SIG-M5 treated with dmso at 0.1 percent for 504 hours (cell line): ENCODE data around the gene GABRR2.
A peak's percentile ranks its signal among the peaks of the same experiment; 100 is the strongest.
"Not testable (repeated sequence)": the region's sequence is repeated elsewhere in the genome, so short reads cannot be mapped to it uniquely, and the experiment has no call there.

Experiments
- DNase-seq: peaks from one replicate; lab custom pipeline; 2025; ENCODE audit not compliant: unreplicated experiment; lab: John Stamatoyannopoulos, UW

The GABRR2 gene

DNA sequence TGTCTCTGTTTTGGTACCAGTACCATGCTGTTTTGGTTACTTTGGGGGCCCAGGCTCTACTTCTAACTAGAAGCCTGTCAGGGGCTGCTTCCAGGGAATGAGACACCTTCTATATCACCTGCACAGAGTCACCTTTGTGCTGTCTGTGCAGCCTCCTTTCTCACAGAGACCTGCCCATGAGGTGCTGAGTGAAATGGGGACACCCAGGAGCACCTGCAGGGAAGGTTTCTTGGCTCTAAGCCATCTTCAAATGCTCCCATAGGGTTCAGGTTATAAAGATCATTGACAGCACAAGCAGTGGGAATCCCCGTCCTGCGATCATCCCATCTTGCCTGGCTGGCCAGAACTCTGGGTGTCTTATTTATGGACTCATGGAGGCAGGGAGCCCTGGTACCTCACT is 19.1 kb downstream of the GABRR2 start:
- DNase-seq, result no peak

DNA sequence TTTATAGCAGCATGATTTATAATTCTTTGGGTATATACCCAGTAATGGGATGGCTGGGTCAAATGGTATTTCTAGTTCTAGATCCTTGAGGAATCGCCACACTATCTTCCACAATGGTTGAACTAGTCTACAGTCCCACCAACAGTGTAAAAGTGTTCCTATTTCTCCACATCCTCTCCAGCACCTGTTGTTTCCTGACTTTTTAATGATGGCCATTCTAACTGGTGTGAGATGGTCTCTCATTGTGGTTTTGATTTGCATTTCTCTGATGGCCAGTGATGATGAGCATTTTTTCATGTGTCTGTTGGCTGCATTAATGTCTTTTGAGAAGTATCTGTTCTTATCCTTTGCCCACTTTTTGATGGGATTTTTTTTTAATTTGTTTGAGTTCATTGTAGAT is 20.0 kb downstream of the GABRR2 start:
- DNase-seq, result not testable (repeated sequence)

DNA sequence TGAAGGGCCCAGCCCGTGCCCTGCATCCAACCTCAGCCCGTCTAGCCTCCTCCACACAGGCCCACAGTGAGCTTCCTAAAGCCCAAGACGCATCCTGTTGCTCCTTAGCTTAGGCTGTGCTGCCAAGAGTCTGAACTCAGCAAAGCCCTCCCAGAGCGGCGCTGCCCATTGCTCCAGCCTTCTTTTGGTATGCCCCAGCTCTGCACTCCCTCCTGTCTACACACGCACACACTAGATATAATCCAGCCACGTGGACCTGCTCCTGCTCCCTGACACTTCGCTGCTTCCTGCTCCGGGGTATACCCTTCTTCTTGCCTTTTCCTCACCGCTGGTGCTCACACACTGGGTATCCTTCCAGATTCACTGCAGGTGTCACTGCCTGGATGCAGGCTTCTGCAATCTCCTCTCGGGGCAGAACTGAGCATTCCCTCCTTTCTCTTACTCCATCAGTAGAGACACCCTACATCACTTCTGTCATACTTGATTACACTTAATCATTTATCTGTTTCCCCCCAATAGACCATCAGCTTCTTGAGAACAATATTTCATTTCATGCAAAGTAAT is 23.8 kb downstream of the GABRR2 start:
- DNase-seq, result no peak

DNA sequence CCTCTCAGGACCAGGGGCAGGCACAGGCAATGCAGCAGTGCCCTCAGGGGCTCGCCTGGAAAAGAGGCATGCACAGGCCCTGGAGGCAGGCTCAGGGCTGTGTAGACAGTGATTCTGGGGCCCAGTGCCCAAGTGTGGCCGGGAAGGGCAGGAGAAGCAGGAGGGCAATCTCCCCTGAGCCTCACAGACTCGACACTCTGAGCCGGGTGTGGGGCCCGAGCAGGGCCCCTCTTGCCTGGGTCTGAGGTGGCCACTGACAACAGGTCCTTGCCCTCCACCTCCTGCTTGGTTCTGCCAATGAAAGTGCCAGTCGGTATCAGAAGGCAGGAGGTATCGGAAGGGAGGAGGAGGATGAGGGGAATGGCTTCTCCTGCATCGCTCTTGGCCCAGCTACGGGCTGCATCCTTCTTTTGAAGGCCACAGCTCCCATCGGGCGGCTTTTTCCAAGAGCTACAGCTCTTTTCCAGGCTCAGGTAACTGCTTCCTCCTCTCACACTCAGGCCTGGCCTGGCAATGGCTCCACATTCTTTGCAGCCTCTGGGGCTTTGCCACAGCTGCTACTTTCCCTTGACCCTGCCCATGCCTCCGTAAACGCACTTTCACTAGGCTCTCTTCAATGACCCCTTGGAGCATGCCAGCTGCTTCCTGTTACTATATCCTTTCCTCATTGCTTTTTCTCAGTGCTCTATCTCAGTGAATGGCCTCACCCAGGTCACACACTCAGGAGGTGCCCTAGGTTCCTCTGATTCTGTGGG is 24.5 kb downstream of the GABRR2 start:
- no peak for DNase-seq

DNA sequence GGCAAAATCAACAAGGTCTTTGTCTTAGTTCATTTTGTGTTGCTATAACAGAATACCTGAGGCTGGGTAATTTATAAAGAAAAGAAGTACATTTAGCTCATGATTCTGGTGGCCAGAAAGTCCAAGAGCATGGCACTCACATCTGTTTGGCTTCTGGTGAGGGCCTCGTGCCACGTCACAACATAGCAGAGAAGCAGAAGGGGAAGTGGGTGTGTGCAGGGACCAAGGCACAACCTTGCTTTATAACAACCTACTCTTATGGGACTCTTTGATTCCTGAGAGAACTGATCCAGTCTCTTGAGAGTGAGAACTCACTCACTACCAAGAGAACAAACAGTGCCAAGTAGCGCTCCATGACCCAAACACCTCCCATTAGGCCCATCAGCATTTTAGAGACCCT is 25.4 kb downstream of the GABRR2 start:
- no peak for DNase-seq

DNA sequence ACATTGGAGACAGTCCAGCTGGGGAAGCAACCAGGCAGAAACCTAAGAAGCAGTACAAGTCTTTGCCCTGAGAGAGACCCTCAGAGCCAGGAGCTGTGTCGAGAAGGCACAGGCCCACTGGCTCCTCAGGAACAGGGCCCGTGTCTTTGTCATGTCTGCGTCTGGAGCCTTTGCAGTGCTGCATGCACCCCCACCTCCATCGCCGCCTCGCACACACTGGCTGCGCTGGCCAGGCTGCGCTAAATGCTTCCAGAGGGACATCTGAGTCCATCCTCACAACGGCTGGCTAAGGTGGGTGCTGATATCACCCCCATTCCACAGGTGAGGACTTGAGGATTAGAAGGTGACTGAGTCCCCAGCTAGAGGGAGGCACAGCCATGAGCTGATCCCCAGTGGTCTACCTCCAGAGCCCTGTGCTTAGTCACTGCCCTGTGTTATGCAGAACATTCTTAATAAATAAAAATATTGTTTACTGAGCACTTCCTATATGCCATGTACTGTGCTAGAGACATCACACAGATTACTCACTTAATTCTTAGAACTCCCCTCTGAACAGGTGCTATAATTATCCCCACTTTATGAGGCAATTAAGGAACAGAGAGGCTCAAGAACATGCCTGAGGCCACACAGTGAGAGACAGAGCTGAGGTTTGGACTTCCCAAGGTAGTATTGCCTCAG is 27.6 kb downstream of the GABRR2 start:
- no peak for DNase-seq

DNA sequence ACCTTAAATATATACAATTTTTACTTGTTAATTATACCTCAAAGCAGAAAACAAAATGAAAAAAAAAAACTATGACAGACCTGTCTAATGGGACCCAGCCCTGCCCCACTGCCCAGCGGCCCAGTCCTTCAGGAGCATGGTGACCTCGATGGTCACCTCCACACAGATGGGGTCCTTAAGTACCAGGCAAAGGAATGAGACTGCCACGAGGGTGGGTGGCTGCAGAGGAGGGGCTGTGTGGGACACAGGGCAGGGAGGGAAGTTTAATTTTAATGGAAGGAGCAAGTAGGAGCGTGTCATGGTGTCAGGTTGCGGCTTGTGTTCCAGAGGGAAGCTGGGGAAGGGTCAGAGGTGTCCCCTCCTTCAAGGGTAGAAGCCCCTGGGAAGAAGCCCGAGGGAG is 28.6 kb downstream of the GABRR2 start:
- DNase-seq, result no peak

DNA sequence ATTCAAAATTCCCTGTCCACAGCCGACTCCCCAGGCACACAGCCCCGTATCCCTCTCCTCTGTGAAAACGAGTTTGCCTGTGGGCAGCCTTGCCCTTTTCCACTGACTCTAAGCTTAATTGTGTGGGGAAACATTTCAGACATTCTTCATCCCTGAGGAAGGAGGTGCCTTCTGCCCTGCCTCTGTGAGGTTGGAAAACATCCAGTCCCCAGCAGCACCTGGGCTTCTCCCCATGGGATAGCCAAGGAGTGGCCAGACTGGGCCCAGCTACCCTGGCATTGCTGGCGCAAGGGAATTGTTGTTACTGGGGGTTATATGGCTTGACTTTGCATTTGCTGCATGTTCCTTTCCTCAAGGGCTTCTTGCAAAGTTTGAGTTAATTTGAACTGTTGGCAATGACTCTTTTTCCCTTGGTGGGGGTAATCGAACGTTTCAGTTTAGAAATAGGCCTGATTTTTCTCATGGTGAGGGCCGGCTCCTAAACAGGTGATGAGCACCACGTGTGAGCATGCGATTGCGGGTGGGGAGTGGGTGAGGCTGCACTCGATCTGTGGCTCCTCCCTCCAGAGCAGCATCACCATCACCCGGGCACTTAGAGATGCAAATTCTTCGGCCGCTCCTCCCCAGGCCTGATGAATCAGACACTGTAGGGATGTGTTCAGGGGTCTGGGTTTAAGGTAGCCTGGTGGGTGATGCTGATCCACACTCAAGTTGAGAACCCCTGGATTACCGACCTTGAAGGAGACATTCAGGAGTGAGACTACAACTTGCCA is 29.9 kb downstream of the GABRR2 start:
- DNase-seq, result no peak

DNA sequence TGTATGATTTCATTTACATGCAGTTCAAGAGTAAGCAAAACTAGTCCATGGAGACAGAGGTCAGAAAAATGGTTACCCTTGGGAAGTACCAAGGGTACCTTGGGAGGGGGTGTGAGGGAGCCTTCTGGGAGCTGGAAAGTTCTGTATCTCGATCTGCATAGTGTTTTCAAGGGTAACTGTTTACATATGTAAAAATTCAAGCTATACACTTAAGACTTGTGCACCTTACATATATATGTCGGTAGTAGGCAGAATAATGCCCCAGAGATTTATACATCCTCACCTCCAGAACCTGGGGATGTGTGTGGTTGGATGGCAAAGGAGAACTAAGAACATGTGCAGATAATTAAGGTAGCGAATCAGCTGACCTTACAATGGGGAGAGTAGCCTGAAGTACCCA is 31.0 kb downstream of the GABRR2 start:
- DNase-seq, result no peak

DNA sequence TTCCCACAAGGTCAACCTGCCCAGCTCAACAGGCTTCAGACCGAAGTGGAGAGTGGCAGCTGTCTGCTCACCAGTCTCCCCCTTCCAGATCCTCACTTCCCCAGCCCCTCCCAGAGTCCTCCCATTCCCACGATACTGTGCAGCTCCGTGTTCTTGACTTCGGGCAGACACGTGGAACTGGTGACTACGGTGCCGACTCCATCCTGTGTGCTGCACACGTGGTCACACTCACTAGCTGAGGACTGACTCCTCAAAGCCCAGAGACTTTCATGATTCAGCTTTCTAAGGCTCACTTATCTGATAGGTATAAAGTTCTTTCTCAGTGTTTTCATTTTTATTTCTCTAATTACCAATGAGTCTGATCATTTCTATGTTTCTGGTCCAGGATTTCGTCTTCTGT is 32.4 kb downstream of the GABRR2 start:
- DNase-seq, result no peak

DNA sequence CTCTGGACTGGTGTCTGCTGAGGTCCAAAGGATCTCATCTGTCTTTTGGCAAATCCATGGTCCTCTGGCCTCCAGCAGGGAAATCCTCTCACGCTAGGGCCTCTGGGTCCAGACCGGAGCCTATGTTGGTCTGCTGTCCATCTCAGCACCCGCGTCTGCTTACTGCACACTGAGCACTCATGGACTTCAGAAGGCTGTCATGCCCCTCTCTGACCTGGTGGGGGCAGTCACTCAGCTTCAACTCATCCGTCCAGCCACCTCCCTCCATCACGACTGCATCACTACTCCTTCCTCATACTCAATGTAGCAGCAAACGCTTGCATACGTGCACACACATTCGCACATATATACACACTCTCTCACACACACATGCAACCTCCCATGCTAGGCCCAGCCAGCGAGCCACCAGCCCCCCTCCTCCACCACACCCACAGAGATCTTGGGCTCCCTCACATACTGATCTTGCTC is 33.3 kb downstream of the GABRR2 start:
- peak; percentile 76 for DNase-seq

DNA sequence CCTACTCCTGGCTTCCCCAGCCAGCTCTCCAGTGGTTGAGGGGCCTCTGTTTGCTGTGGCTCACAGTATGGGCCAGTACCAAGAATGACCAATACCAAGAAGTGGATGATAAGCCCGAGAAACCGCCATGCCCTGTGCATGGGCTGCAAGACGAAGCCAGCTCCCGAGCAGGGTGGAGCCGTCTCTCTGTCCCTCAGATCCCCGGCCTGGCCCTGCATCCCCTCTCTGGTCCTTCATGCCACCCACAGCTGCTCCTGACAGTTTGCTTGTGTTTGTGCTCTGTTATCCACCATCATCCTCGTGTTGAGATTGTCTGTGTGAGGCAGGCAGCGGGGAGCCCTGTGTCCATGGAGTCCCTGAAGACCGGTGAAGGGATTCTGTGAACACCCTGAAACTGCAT is 36.1 kb downstream of the GABRR2 start:
- DNase-seq, result no peak

DNA sequence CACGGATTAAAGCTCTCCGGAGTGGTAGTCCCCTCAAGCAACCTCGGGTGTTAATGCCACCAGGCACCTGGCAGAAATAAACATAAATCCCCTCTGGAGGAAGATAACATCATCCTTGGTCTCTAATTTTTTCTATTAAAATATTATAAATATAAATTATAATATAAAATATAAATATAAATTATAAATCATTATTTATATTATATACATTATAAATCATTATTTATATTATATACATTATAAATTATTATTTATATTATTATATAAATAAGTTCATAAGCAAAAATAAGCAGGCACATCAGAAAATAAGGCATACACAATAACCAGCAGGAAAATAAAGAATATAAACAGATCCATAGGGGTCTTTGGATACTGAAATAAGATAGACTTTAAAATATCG is 39.2 kb downstream of the GABRR2 start:
- no peak for DNase-seq

DNA sequence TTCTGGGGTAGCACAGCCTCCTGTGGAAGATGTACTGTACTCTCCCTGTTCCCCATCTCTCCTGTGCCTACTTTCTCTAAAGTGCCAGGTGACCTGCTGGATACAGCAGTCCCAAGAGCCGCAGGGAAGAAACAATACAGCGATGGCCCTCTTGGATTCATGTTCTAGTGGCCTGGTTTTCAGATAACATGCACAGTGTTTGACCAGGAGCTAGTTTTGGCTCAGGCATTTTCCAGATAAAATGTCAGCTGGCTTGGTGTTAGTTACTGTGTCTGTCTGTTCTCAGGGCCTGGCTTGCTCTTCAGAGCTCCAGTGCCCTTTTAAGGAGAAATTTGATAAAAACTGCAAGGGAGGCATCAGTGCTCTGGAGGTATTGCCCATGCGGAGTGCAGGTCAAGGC is 41.3 kb downstream of the GABRR2 start:
- DNase-seq, result no peak

DNA sequence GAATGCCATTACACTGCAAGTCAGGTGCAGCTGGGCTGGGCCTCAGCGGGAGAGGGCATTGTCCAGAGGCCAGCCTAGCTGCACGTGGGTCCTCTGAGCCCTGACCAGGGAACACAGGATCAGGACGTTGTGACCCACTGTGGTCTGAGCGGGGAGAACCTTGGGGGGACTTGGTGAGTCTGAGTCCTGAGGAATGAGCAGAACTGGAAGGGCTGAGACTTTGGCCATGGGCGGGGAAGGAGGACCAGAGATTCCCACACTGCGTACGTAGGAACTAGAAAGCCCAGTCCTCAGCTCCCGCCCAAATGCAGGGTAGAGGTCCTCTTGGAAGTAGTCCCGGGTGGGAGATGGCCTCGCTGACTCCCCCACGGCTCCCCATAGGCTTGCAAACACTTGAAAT is 42.5 kb downstream of the GABRR2 start:
- no peak for DNase-seq

DNA sequence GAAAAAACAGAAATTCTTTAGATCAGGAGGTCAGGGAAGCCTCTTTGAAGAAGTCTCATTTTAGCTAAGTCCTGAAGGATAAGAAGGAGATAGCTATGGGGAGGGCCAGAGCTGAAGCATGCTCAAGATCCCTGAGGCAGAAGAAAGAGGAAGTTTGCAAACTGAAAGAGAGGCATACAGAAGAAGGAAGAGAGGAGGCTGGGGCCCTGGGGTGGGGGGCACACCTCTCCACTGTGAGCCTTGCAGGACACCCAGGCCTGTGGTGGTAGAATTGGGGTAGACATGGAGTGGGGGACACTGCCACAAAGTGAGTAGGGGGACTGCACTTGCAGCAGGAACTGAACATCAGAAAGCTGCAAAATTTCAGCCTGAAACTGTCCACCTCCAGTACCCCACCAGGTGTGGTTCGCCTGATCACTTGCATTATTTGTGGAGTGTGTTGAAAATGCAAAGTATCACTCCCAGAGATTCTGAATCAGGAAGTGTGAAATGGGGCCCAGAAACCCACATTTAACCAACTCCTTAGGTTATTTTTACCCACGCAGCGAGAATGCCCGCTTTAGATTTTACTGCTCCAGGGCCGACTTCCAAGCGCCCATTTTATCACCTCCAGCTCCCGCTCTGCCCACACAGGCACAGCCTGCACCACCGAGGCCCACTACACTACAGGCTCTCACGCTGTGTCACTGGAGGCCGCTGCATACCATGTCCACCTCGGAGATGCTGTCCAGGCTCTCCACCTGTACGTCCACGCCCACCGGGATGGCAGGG is 44.0 kb downstream of the GABRR2 start:
- peak; percentile 79 for DNase-seq

DNA sequence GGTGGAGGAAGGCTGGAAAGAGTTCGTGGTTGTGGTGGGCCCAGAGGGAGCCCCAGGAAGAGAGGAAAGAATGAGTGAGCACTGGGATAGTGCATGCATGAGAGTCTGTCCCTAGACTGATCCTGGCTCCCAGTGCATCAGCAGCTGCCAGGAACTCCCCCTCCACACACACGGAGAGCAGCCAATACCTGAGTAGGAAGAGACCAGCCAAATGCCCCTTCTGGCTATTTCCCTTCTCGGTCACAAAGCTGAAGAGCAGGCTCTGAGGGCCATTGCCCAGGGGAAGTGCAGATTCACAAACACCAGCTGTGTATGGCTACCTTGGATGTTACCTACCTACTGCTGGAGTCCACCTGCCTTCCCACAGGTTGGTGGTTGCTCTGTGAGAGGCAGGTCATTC is 45.1 kb downstream of the GABRR2 start:
- no peak for DNase-seq

DNA sequence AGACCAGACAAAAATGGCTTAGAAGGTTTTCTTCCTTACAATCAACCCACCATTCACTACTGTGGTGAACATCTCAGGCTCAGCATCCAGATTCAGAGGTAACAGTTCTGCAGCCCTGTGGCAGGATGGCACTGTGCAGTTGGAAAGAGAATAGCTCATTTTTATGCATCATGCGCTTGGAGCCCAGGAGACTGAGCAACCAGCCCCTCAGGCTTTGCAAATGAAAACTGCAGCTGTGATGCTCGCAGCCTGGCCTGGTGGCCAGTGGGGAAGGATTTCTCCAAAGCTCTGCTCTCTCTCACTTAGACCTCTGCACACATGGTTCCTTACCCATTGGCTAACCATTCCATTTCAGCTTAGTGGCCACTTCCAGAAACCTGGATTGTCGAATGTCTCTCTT is 45.8 kb downstream of the GABRR2 start:
- DNase-seq, result no peak

DNA sequence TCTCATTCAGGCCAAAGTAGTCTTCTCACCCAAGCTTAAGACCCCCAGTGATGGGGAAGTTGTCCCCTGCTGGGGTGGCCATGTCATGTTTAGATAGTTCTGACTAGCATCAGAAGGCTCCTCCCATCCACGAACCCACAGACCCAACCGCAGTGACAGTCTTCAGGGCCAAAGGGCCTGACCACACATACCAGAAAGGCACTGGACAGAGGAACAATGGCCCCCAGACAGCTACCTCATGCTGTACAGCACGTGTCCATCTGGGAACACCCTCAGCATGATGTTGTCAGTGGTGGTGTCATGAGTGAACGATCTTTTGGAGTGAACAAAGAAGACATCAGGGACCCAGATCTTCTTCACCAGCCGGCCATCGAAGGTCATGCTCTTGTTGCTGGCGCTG is 46.3 kb downstream of the GABRR2 start:
- DNase-seq, result no peak

DNA sequence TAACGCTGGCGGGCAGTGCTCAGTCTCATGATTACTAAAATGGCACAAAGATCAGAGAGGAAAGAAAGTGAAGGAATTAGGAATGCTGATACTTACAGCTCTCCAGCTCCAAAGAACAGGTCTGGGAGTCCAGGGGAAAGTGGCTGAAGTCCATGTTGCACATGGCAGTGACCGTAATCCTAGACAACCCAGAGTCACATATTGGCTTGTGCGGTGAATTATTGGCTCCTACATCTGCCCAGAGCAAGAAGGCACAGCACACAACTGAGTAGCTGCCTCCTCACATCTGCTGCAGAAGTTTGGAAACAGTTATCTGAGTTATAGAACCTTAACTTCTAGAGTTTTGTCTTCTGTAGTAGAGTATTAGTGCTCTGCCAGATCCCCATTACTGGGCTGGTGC is 47.2 kb downstream of the GABRR2 start:
- DNase-seq, result no peak

DNA sequence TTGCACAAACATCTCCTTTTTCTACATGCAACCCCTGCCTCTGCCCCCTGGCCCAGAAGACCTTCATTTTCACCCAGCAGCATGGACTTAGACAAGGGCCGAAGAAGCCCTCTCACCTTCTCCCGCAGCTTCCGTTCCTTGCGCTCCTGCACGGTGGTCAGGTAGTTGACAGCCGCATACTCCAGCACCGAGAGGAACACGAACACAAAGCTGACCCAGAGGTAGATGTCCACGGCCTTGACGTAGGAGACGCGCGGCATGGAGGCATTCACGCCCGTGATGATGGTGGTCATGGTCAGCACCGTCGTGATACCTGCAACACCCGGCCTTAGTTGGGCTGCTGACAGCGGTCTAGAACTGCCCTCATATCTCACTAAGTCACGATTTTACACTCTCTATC is 50.8 kb downstream of the GABRR2 start:
- DNase-seq, result no peak
